ENCODE results near the gene TTC27.

- TF ChIP-seq CTCF (IDR thresholded peaks at IDR 0.05 in 4 of 5, conservative IDR thresholded peaks at IDR 0.05 in 1 of 5) (no peak), POLR2A (IDR thresholded peaks at IDR 0.05) (no peak)
These were observed 113.7 kb downstream of the TTC27 start for GRCh38 chr2:32741575-32741974.

All from gastrocnemius medialis (tissue), 4 donors.